H1 (cell line): ENCODE measurements around the gene MYO5B. TPM values are rescaled to one million over a fixed set of nuclear protein-coding genes. Genes with fewer than 3 reads are reported as not detected.

Experiments used
- CHD7 ChIP-seq: fragments of 300-600 bp; sonication (generic); IDR thresholded peaks from 2 replicates; pipeline ENCODE4 v1.7.1; 2012; ENCODE audit warnings: low read length, moderate library complexity, mild to moderate bottlenecking, inconsistent platforms; ENCODE audit not compliant: insufficient replicate concordance
- JUND ChIP-seq: IDR thresholded peaks from 2 replicates; pipeline ENCODE4 v1.6.1; 2011; ENCODE audit warnings: mild to moderate bottlenecking, improper control_type of control experiment, low read length
- polyA plus RNA-seq, 7 experiments: library from polyadenylated mRNA; depleted of rRNA in 3 of 7; stranded (reverse) in 5 of 7; unstranded in 2 of 7; fragments of >200 nt in 5 of 7; fragments of 200-250 nt in 2 of 7; gene quantifications; 1 replicate in 5 of 7; 2 replicates in 1 of 7; 4 replicates in 1 of 7; pipeline versions ENCODE4 v1.2.1 to v1.2.3, GENCODE V29; 2011 to 2013; ENCODE audit warnings: missing spikeins in 2 of 7, mixed read lengths in 2 of 7
- total RNA-seq: library from RNA; stranded (reverse); fragmentation: NEBNext Ultra II Directional; extraction: Animal tissue kit (Norgen Biotek cat#: 25700); gene quantifications from 2 replicates; pipeline ENCODE4 v1.2.1, GENCODE V29; 2021

The MYO5B gene
- total and polyA plus RNA-seq, 2 of the 8 experiments (the other 6 are each of a cell fraction or from before 2014, with no cell fraction given) = 6.4 to 7.7 TPM

- TF ChIP-seq CHD7 (no peak), JUND (no peak)
Observed at GRCh38 chr18:50177294-50177992, 17.5 kb downstream of the MYO5B start (continued).
